SK-N-SH (cell line): Measurements from ENCODE around the gene CTBP1. TPM values are rescaled to one million over a fixed set of nuclear protein-coding genes. Genes with fewer than 3 reads are reported as not detected.

Experiments
- CTCF ChIA-PET: fragments of 300-600, 350-600 bp; formaldehyde crosslinking; extraction: SDS; loops from one replicate; lab custom pipeline; 2021; lab: Yijun Ruan, JAX
- POLR2A ChIA-PET: fragments of 350-600 bp; sonication (Branson Sonifier 250); formaldehyde crosslinking; extraction: SDS; loops from one replicate; lab custom pipeline; 2020; ENCODE audit warnings: antibody characterized with exemption, inconsistent platforms; lab: Yijun Ruan, JAX
- DNase-seq: peaks from one replicate; pipeline ENCODE4 v3.0.0; 2012
- H2AFZ ChIP-seq: fragments of 200-600 bp; sonication (generic); 2 replicates; pipeline ENCODE4 v1.8.1; 2016; ENCODE audit warnings: antibody characterized with exemption, mild to moderate bottlenecking, low read depth
- H3F3A ChIP-seq: fragments of 200-600 bp; sonication (generic); replicated peaks from 2 replicates; pipeline ENCODE3; 2016; ENCODE audit warnings: antibody characterized with exemption, mild to moderate bottlenecking; ENCODE audit not compliant: insufficient read depth
- H3K27ac ChIP-seq, 2 experiments: fragments of 200-500 bp in 1 of 2; fragments of 200-600 bp in 1 of 2; sonication (Bioruptor generic) in 1 of 2; sonication (generic), shearing (Covaris generic) in 1 of 2; 2 replicates each; pipeline versions ENCODE4 v1.5.1 to v1.6.1; 2014 to 2016; ENCODE audit warnings: low read depth in 2 of 2, inconsistent platforms in 1 of 2, low read length in 1 of 2, mild to moderate bottlenecking in 1 of 2, mixed read lengths in 1 of 2
- H3K27me3 ChIP-seq: fragments of 200-600 bp; sonication (generic), shearing (Covaris generic); 2 replicates; pipeline ENCODE4 v1.6.1; 2016; ENCODE audit warnings: mixed run types; ENCODE audit not compliant: insufficient read depth
- H3K36me3 ChIP-seq, 2 experiments: fragments of 200-500 bp in 1 of 2; fragments of 200-600 bp in 1 of 2; sonication (Bioruptor generic) in 1 of 2; sonication (generic) in 1 of 2; replicated peaks in 1 of 2; 2 replicates each; pipeline versions ENCODE3 to v1.5.1; 2014 to 2016; ENCODE audit warnings: low read length in 1 of 2, mild to moderate bottlenecking in 1 of 2; ENCODE audit not compliant: insufficient read depth in 2 of 2, control insufficient read depth in 1 of 2
- H3K4me1 ChIP-seq, 2 experiments: fragments of 200-500 bp in 1 of 2; fragments of 200-600 bp in 1 of 2; sonication (Bioruptor generic) in 1 of 2; sonication (generic), shearing (Covaris generic) in 1 of 2; 2 replicates each; pipeline versions ENCODE4 v1.5.1 to v1.6.1; 2014 to 2016; ENCODE audit warnings: low read depth in 1 of 2, low read length in 1 of 2, mixed run types in 1 of 2; ENCODE audit not compliant: insufficient read depth in 2 of 2, control insufficient read depth in 1 of 2
- H3K4me2 ChIP-seq: fragments of 200-600 bp; sonication (generic), shearing (Covaris generic); 2 replicates; pipeline ENCODE4 v1.6.1; 2017; ENCODE audit warnings: mixed run types
- H3K4me3 ChIP-seq, 2 experiments: fragments of 200-500 bp in 1 of 2; fragments of 200-600 bp in 1 of 2; sonication (Bioruptor generic) in 1 of 2; sonication (generic), shearing (Covaris generic) in 1 of 2; 2 replicates each; pipeline versions ENCODE4 v1.5.1 to v1.8.1; 2014 to 2016; ENCODE audit warnings: low read depth in 2 of 2, inconsistent platforms in 1 of 2, low read length in 1 of 2, mild to moderate bottlenecking in 1 of 2, mixed read lengths in 1 of 2, moderate library complexity in 1 of 2
- H3K79me2 ChIP-seq: fragments of 200-600 bp; sonication (generic); 2 replicates; pipeline ENCODE4 v1.8.1; 2017; ENCODE audit warnings: mild to moderate bottlenecking; ENCODE audit not compliant: insufficient read depth
- H3K9ac ChIP-seq: fragments of 200-600 bp; sonication (generic); 2 replicates; pipeline ENCODE4 v1.6.1; 2017; ENCODE audit warnings: mixed run types
- H3K9me2 ChIP-seq: fragments of 200-600 bp; sonication (generic); 2 replicates; pipeline ENCODE4 v1.6.1; 2017; ENCODE audit warnings: mixed run types
- H3K9me3 ChIP-seq: fragments of 200-600 bp; sonication (generic); 2 replicates; pipeline ENCODE4 v1.6.1; 2017; ENCODE audit warnings: mixed run types, mild to moderate bottlenecking, moderate library complexity
- H4K20me1 ChIP-seq: fragments of 200-600 bp; sonication (generic); 2 replicates; pipeline ENCODE4 v1.6.1; 2017; ENCODE audit warnings: mild to moderate bottlenecking, mixed run types; ENCODE audit not compliant: insufficient read depth
- CHD2 ChIP-seq: fragments of 150-350 bp; IDR thresholded peaks from 2 replicates; pipeline ENCODE4 v1.6.1; 2018; ENCODE audit warnings: low read length; ENCODE audit not compliant: partially characterized antibody
- CTCF ChIP-seq: fragments of 200-600 bp; sonication (generic); IDR thresholded peaks from 2 replicates; pipeline ENCODE4 v1.6.1; 2017; ENCODE audit warnings: antibody characterized with exemption, mild to moderate bottlenecking, moderate library complexity
- EP300 ChIP-seq, 2 experiments: IDR thresholded peaks; 2 replicates each; pipeline versions ENCODE4 v1.4.0 to v1.6.1; 2012; ENCODE audit warnings: borderline replicate concordance in 1 of 2, low read depth in 1 of 2, low read length in 1 of 2
- FOSL2 ChIP-seq: IDR thresholded peaks from 2 replicates; pipeline ENCODE4 v1.4.0; 2012; ENCODE audit warnings: low read depth, mild to moderate bottlenecking, moderate library complexity, borderline replicate concordance
- GABPA ChIP-seq: IDR thresholded peaks from 2 replicates; pipeline ENCODE4 v1.4.0; 2012; ENCODE audit warnings: low read depth, mild to moderate bottlenecking
- MXI1 ChIP-seq: IDR thresholded peaks from 2 replicates; pipeline ENCODE4 v1.6.1; 2012; ENCODE audit warnings: mild to moderate bottlenecking, low read depth, low read length, improper control_type of control experiment
- NFIC ChIP-seq: IDR thresholded peaks from 2 replicates; pipeline ENCODE4 v1.4.0; 2012; ENCODE audit warnings: borderline replicate concordance
- NRF1 ChIP-seq: IDR thresholded peaks from 2 replicates; pipeline ENCODE4 v1.6.1; 2012; ENCODE audit warnings: low read depth, mild to moderate bottlenecking, low read length
- REST ChIP-seq: IDR thresholded peaks from 2 replicates; pipeline ENCODE4 v1.6.1; 2012; ENCODE audit warnings: mild to moderate bottlenecking, low read depth, low read length, moderate library complexity
- RFX5 ChIP-seq: IDR thresholded peaks from 2 replicates; pipeline ENCODE4 v1.6.1; 2012; ENCODE audit warnings: mild to moderate bottlenecking, improper control_type of control experiment, low read length
- RXRA ChIP-seq: IDR thresholded peaks from 2 replicates; pipeline ENCODE4 v1.4.0; 2012; ENCODE audit warnings: low read depth, mild to moderate bottlenecking, borderline replicate concordance
- SMC3 ChIP-seq: IDR thresholded peaks from 2 replicates; pipeline ENCODE4 v1.6.1; 2012; ENCODE audit warnings: low read depth, low read length, improper control_type of control experiment
- TEAD4 ChIP-seq: IDR thresholded peaks from 2 replicates; pipeline ENCODE4 v1.4.0; 2012; ENCODE audit warnings: mild to moderate bottlenecking, borderline replicate concordance; ENCODE audit not compliant: insufficient read depth
- YY1 ChIP-seq: IDR thresholded peaks from 2 replicates; pipeline ENCODE4 v1.4.0; 2012; ENCODE audit warnings: low read depth, mild to moderate bottlenecking
- WGBS: methylation state at CpG from one replicate; pipeline ENCODE4 v1.1.6; 2017; ENCODE audit warnings: low lambda C conversion rate; 5-methylcytosine and 5-hydroxymethylcytosine counted together
- polyA plus RNA-seq, 3 experiments: library from polyadenylated mRNA; depleted of rRNA; stranded (reverse); fragments of >200 nt; gene quantifications; 2 replicates each; pipeline ENCODE4 v1.2.3, GENCODE V29; 2012
- TF ChIP-seq, protein P1 (sequence below): IDR thresholded peaks from 2 replicates; pipeline ENCODE4; 2012

The CTBP1 gene
- polyA plus RNA-seq, 1 of the 3 experiments (the other 2 are of a cell fraction), result 183 TPM

- Histone ChIP-seq H3K9me2 (no peaks in the 10 kb centered on the region), H3K4me2 (no peak overlapping the region), H3K4me3 (no peak overlapping the region), H3K27ac (no peak overlapping the region), H3K27me3 (no peaks in the 10 kb centered on the region), H3K79me2 (no peaks in the 10 kb centered on the region), H3K9me3 (peaks cover 13% of the 10 kb centered on the region; the same call in 1 of the 2 replicates), H2AFZ (no peak overlapping the region), H4K20me1 (no peaks in the 10 kb centered on the region), H3F3A (no peaks in the 10 kb centered on the region), H3K9ac (no peak overlapping the region), H3K36me3 (peaks cover 0 to 5% of the 10 kb centered on the region in 2 experiments), H3K4me1 (no peaks in the 10 kb centered on the region)
- WGBS, result 69% methylated on average over 10 of the region's 11 CpGs
- ChIA-PET POLR2A (no interaction called here), CTCF (interaction anchor here (1.0 to 4.7 kb wide), 2 partner anchors 11 to 48 kb away, joined by 3 to 23 read pairs; no protein-coding TSS in a partner anchor)
- no peak for TF ChIP-seq CTCF
- no peak for TF ChIP-seq TEAD4
- no peak for TF ChIP-seq NFIC
- TF ChIP-seq REST, result no peak
- no peak for TF ChIP-seq NRF1
- no peak for TF ChIP-seq RXRA
- no peak for TF ChIP-seq YY1
- TF ChIP-seq FOSL2, result no peak
- TF ChIP-seq GABPA, result no peak
- TF ChIP-seq CHD2, result no peak
- no peak for TF ChIP-seq RFX5
- no peak for TF ChIP-seq MXI1
- TF ChIP-seq SMC3, result no peak
- TF ChIP-seq EP300 (IDR thresholded peaks at IDR 0.05; ENCODE audit: borderline replicate concordance in 1 of 2, low read depth in 1 of 2, low read length in 1 of 2), result no peak
- TF ChIP-seq, protein P1, sequence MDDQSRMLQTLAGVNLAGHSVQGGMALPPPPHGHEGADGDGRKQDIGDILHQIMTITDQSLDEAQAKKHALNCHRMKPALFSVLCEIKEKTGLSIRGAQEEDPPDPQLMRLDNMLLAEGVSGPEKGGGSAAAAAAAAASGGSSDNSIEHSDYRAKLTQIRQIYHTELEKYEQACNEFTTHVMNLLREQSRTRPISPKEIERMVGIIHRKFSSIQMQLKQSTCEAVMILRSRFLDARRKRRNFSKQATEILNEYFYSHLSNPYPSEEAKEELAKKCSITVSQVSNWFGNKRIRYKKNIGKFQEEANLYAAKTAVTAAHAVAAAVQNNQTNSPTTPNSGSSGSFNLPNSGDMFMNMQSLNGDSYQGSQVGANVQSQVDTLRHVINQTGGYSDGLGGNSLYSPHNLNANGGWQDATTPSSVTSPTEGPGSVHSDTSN, result no peak
- DNase-seq, result no peak
Observed at GRCh38 chr4:1178300-1179088, 70.4 kb downstream of the CTBP1 start.
